DOHH2 (cell line): ENCODE measurements around the gene CPSF6.

Source experiments
- H3F3A ChIP-seq: fragments of 200-600 bp; sonication (generic), shearing (Covaris generic); 2 replicates; pipeline ENCODE4 v1.6.0; 2016; ENCODE audit warnings: antibody characterized with exemption, mild to moderate bottlenecking; ENCODE audit not compliant: control insufficient read depth, insufficient read depth
- H3K27ac ChIP-seq: fragments of 200-600 bp; sonication (generic); 2 replicates; pipeline ENCODE4 v1.5.1; 2014; ENCODE audit warnings: low read depth, mild to moderate bottlenecking, low read length, moderate library complexity
- H3K27me3 ChIP-seq: fragments of 200-600 bp; sonication (generic); 2 replicates; pipeline ENCODE4 v1.6.1; 2014; ENCODE audit warnings: mild to moderate bottlenecking, low read length, mixed read lengths; ENCODE audit not compliant: control insufficient read depth
- H3K36me3 ChIP-seq: fragments of 200-600 bp; sonication (generic); 2 replicates; pipeline ENCODE4 v1.6.1; 2014; ENCODE audit warnings: mild to moderate bottlenecking, low read length, moderate library complexity, mixed read lengths; ENCODE audit not compliant: control insufficient read depth
- H3K4me1 ChIP-seq: fragments of 200-600 bp; sonication (generic); 2 replicates; pipeline ENCODE4 v1.6.1; 2014; ENCODE audit warnings: mild to moderate bottlenecking, low read length, mixed read lengths; ENCODE audit not compliant: control insufficient read depth
- H3K4me2 ChIP-seq: fragments of 200-600 bp; sonication (generic); 2 replicates; pipeline ENCODE4 v1.6.0; 2014; ENCODE audit warnings: mild to moderate bottlenecking, low read length, moderate library complexity
- H3K4me3 ChIP-seq: fragments of 200-600 bp; sonication (generic); 2 replicates; pipeline ENCODE4 v1.5.1; 2014; ENCODE audit warnings: mild to moderate bottlenecking, low read length, mixed read lengths
- H3K79me2 ChIP-seq: fragments of 200-600 bp; sonication (generic); 2 replicates; pipeline ENCODE4 v1.6.1; 2014; ENCODE audit warnings: mild to moderate bottlenecking, low read length, mixed read lengths; ENCODE audit not compliant: control insufficient read depth
- H3K9me2 ChIP-seq: fragments of 200-600 bp; sonication (generic); replicated peaks from 2 replicates; pipeline ENCODE4 v1.6.1; 2014; ENCODE audit warnings: mild to moderate bottlenecking, low read length, mixed read lengths; ENCODE audit not compliant: control insufficient read depth
- H3K9me3 ChIP-seq: fragments of 200-600 bp; sonication (generic); 2 replicates; pipeline ENCODE4 v1.6.1; 2014; ENCODE audit warnings: antibody characterized with exemption, low read length, mixed read lengths; ENCODE audit not compliant: control insufficient read depth, insufficient read depth
- H4K20me1 ChIP-seq: fragments of 200-600 bp; sonication (generic); 2 replicates; pipeline ENCODE4 v1.6.0; 2014; ENCODE audit warnings: low read depth, mild to moderate bottlenecking, antibody characterized with exemption, low read length, moderate library complexity; ENCODE audit not compliant: control insufficient read depth, insufficient read depth
- EZH2phosphoT487 ChIP-seq: fragments of 200-600 bp; sonication (generic); IDR thresholded peaks from 2 replicates; pipeline ENCODE4 v1.6.1; 2017; ENCODE audit warnings: borderline replicate concordance, mild to moderate bottlenecking, antibody characterized with exemption, low read length, moderate library complexity, mixed read lengths
- TF ChIP-seq, protein P1 (sequence below): fragments of 200-600 bp; sonication (generic); IDR thresholded peaks from one replicate; pipeline ENCODE4 v1.5.1; 2014; ENCODE audit warnings: antibody characterized with exemption, mild to moderate bottlenecking, low read depth, low read length; ENCODE audit not compliant: poor library complexity, severe bottlenecking

The CPSF6 gene

GRCh38 chr12:69204191-69204590 lies 35.2 kb upstream of the CPSF6 start:
- no peaks in the 10 kb centered on the region for H3K27me3 ChIP-seq
- TF ChIP-seq, protein P1, sequence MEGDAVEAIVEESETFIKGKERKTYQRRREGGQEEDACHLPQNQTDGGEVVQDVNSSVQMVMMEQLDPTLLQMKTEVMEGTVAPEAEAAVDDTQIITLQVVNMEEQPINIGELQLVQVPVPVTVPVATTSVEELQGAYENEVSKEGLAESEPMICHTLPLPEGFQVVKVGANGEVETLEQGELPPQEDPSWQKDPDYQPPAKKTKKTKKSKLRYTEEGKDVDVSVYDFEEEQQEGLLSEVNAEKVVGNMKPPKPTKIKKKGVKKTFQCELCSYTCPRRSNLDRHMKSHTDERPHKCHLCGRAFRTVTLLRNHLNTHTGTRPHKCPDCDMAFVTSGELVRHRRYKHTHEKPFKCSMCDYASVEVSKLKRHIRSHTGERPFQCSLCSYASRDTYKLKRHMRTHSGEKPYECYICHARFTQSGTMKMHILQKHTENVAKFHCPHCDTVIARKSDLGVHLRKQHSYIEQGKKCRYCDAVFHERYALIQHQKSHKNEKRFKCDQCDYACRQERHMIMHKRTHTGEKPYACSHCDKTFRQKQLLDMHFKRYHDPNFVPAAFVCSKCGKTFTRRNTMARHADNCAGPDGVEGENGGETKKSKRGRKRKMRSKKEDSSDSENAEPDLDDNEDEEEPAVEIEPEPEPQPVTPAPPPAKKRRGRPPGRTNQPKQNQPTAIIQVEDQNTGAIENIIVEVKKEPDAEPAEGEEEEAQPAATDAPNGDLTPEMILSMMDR: no peak
- no peak for TF ChIP-seq EZH2phosphoT487
- no peaks in the 10 kb centered on the region for H3F3A ChIP-seq
- no peaks in the 10 kb centered on the region for H3K36me3 ChIP-seq
- H3K4me1 ChIP-seq: no peaks in the 10 kb centered on the region
- H3K4me2 ChIP-seq: no peak overlapping the region
- H3K9me2 ChIP-seq: no peaks in the 10 kb centered on the region
- no peaks in the 10 kb centered on the region for H3K79me2 ChIP-seq
- H3K27ac ChIP-seq: no peak overlapping the region
- H3K9me3 ChIP-seq: peaks cover 13% of the 10 kb centered on the region
- no peak overlapping the region for H3K4me3 ChIP-seq
- no peaks in the 10 kb centered on the region for H4K20me1 ChIP-seq

DNA sequence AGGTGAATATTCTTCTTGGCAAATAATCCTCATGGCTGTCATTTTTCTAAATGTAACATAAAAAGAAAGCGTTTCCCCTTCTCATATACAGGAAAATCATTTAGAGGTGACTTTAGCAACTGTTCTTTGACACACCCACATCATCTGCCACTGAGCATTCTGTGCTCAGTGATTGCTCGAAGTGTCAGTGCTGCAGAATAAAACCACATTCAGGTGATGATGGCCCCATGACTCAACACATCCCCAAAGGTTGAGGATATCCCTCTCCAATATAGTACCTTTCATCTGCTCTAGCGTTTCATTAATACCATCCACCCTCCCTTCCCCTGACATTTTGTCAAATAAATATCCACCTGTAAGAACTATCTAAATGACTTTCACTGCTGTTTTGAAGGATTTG lies 28.7 kb upstream of the CPSF6 start:
- Histone ChIP-seq H3F3A (no peaks in the 10 kb centered on the region), H3K27ac (no peak overlapping the region), H3K36me3 (no peaks in the 10 kb centered on the region), H3K79me2 (no peaks in the 10 kb centered on the region), H4K20me1 (no peaks in the 10 kb centered on the region), H3K4me1 (no peaks in the 10 kb centered on the region), H3K27me3 (no peaks in the 10 kb centered on the region), H3K9me2 (no peaks in the 10 kb centered on the region), H3K4me2 (no peak overlapping the region), H3K9me3 (peaks cover 3% of the 10 kb centered on the region; the same call in 1 of the 2 replicates), H3K4me3 (no peak overlapping the region)
- TF ChIP-seq EZH2phosphoT487: no peak
- TF ChIP-seq, protein P1: no peak

DNA sequence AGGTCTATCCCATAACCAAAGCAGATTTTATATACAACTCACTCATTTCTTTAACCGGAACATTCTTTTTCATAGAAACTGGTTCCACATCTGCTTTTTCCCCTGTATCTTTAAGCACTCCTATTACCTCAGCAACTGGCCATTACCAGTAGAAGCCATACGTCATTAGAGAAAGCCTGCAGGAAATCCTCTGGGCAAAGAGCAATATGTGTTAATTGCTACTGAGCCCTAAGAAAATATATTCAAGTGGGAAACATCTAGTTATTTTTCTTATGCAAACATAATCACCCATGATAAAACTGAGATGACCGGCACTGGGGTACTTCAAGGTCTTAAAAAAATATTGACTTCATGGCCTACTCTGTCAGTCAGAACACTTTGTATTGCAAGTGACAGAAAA lies 28.2 kb upstream of the CPSF6 start:
- H3K4me3 ChIP-seq: no peak overlapping the region
- no peaks in the 10 kb centered on the region for H3K4me1 ChIP-seq
- no peaks in the 10 kb centered on the region for H4K20me1 ChIP-seq
- no peaks in the 10 kb centered on the region for H3F3A ChIP-seq
- no peaks in the 10 kb centered on the region for H3K27me3 ChIP-seq
- no peaks in the 10 kb centered on the region for H3K79me2 ChIP-seq
- TF ChIP-seq, protein P1: no peak
- no peak for TF ChIP-seq EZH2phosphoT487
- no peak overlapping the region for H3K27ac ChIP-seq
- H3K9me2 ChIP-seq: no peaks in the 10 kb centered on the region
- no peak overlapping the region for H3K4me2 ChIP-seq
- peaks cover 3% of the 10 kb centered on the region; the same call in 1 of the 2 replicates for H3K9me3 ChIP-seq
- no peaks in the 10 kb centered on the region for H3K36me3 ChIP-seq

- no peaks in the 10 kb centered on the region for H3K79me2 ChIP-seq
- H3K27me3 ChIP-seq: no peaks in the 10 kb centered on the region
Observed at GRCh38 chr12:69214169-69214568, 25.2 kb upstream of the CPSF6 start.

More at GRCh38 chr12:69214169-69214568, 25.2 kb upstream of the CPSF6 start:
- Histone ChIP-seq H3K4me2 (no peak overlapping the region), H3K36me3 (no peaks in the 10 kb centered on the region), H3K27ac (no peak overlapping the region), H3K9me2 (no peaks in the 10 kb centered on the region), H3K9me3 (no peaks in the 10 kb centered on the region), H4K20me1 (no peaks in the 10 kb centered on the region), H3F3A (no peaks in the 10 kb centered on the region), H3K4me3 (no peak overlapping the region), H3K4me1 (no peaks in the 10 kb centered on the region)
- TF ChIP-seq, protein P1: no peak
- TF ChIP-seq EZH2phosphoT487: no peak
